T-helper 2 cell (primary cell): ENCODE measurements around the gene PYGB.
A peak's percentile ranks its signal among the peaks of the same experiment; 100 is the strongest.

Experiments used
- DNase-seq, 5 experiments: peaks; one replicate each; pipeline versions ENCODE4 v3.0.0 to v3.0.0-alpha.2; 2012 to 2022

Gene PYGB

GRCh38 chr20:25216199-25216945 is 31.5 kb upstream of the PYGB start:
- no peak for DNase-seq

- no peak for DNase-seq
These were observed 30.4 kb upstream of the PYGB start for GRCh38 chr20:25217161-25218108.

GRCh38 chr20:25218109-25218486 is 29.8 kb upstream of the PYGB start:
- no peak for DNase-seq

- no peak for DNase-seq
These were observed 29.4 kb upstream of the PYGB start for GRCh38 chr20:25218492-25218891.

- no peak for DNase-seq
These were observed 28.5 kb upstream of the PYGB start for GRCh38 chr20:25219365-25219764.

GRCh38 chr20:25220021-25220730 is 27.7 kb upstream of the PYGB start:
- DNase-seq = peak in 1 of 5 experiments; percentile 14

- no peak for DNase-seq
These were observed 26.9 kb upstream of the PYGB start for GRCh38 chr20:25220810-25221591.

- no peak for DNase-seq
These were observed 26.1 kb upstream of the PYGB start for GRCh38 chr20:25221592-25222460.

- no peak for DNase-seq
These were observed 25.3 kb upstream of the PYGB start for GRCh38 chr20:25222461-25223178.

- DNase-seq = peak in 1 of 5 experiments; percentile 48
These were observed 24.7 kb upstream of the PYGB start for GRCh38 chr20:25223179-25223661.

GRCh38 chr20:25223765-25224720 is 23.8 kb upstream of the PYGB start:
- no peak for DNase-seq

- no peak for DNase-seq
These were observed 22.9 kb upstream of the PYGB start for GRCh38 chr20:25224941-25225340.

- DNase-seq = no peak
These were observed 22.0 kb upstream of the PYGB start for GRCh38 chr20:25225642-25226432.

GRCh38 chr20:25226433-25227316 is 21.2 kb upstream of the PYGB start:
- DNase-seq = no peak

- DNase-seq = no peak
These were observed 20.5 kb upstream of the PYGB start for GRCh38 chr20:25227317-25227831.

GRCh38 chr20:25229486-25230165 is 18.3 kb upstream of the PYGB start:
- no peak for DNase-seq
